Fibroblast of lung (primary cell): ENCODE results near the gene CAMTA1.

Experiments
- CTCF ChIP-seq, 2 donors: IDR thresholded peaks in 1 of 2; conservative IDR thresholded peaks in 1 of 2; 1 replicate in 1 of 2; 2 replicates in 1 of 2; pipeline ENCODE4 v1.5.1; 2011 to 2012; ENCODE audit warnings: low read length in 2 of 2, control low read depth in 1 of 2, inconsistent platforms in 1 of 2, low read depth in 1 of 2, mild to moderate bottlenecking in 1 of 2
- EZH2 ChIP-seq: IDR thresholded peaks from 2 replicates; pipeline ENCODE4 v1.5.1; 2012; ENCODE audit warnings: low read length, control low read depth, mild to moderate bottlenecking; ENCODE audit errors: missing control alignments

- no peak for TF ChIP-seq CTCF (conservative IDR thresholded peaks at IDR 0.05 in 1 of 2, IDR thresholded peaks at IDR 0.05 in 1 of 2; ENCODE audit: low read depth in 1 of 2, low read length in 2 of 2)
- TF ChIP-seq EZH2: no peak
Measured at GRCh38 chr1:6902153-6902552, 116.9 kb downstream of the CAMTA1 start.
